ENCODE results near the gene STX19.
"Not testable (repeated sequence)": the region's sequence is repeated elsewhere in the genome, so short reads cannot be mapped to it uniquely, and the experiment has no call there.

The STX19 gene

DNA sequence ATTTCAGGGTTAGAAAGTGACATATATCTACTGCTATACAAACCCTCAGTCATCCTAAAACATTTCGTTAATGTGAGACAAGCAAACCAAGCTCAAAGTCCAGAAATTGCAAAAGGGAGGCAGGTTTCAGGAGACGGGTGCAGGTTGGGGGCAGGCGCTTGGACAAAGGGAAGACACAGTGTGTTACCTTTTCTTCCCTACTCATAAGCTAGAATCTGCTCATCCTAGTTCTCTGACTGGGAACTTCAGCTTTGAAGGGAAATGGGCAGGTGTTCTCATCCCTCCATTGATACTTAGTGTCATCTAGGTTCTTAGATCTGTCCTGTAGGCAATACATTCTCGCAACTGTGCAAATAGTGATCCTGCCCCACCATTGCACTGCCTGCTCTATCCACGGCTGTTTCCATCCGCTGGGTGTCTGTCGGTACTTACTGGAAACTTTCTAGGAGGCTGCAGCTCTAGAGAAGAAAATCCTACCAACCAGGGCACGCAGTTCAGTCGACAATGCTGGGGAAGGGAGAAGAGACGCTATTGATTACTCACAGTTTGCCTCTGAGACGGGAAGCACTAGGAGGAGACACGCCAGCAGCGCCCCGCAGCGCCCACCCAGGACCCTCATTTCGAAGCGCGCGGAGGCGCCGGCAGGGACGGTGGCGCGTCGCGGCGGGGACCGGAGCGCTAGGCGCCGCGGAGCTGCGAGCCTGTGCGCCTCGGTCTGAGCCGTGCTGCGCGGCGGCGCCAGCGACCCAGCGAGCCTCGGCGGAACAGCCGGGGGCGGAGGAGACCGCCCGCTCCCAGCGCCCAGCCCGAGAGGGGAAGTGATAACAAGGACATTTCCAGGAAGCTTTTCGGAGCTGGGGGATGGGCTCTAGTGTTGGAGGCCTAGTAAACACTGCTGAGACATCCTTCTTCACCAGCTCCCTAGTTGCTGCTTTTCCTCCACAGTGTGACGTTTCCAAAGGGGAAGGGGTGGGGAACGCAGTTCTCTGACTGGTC is 55.0 kb downstream of the STX19 start, which contains the start of gene PROS1:
TSS of gene PROS1 (minus strand) at position 766 of the 996 bp plus-strand sequence. CDS start at position 619, 147 bp downstream.
- DNase-seq (ENCODE audit: low read depth in 2 of 2), result peak; percentile 44 to 47

DNA sequence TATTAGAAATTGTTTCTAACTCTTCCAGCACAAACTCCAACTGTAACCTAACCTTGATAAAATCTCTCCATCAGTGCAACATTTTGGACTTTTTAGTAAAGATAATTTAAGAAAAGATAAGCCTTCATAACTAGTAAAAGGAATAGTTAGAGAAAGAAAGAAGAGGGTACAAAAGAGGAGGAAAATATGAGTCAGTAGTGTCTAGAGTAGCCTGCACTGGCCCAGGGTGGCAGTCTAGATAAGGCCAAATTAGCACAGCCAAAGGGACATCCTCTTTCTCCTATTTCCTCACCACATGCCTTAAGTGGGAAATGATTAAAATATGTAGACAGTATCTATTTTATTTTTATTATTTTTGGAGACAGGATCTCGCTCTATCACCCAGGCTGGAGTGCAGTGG is 58.4 kb downstream of the STX19 start:
- DNase-seq (ENCODE audit: low read depth in 2 of 2), result no peak

DNA sequence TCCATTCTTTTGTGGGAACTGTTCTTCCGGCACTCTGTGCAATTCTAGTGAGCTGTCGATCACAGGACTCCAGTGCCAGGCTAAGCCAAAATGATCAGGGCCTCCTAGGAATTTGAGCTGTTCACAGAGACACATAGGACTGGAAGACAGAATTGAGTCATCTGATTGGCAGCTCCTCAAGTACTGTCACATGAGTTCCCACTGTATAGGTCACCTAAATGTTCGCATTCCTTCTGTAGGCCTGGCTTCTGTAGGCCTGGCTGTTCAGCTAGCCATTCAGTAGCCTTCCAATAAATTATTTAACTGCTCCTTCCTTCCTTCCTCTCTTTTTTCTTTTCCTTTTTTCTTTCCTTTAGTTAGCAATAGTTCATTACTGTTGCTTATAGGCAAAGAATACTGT is 59.0 kb downstream of the STX19 start:
- no peak for DNase-seq (ENCODE audit: low read depth in 2 of 2)

DNA sequence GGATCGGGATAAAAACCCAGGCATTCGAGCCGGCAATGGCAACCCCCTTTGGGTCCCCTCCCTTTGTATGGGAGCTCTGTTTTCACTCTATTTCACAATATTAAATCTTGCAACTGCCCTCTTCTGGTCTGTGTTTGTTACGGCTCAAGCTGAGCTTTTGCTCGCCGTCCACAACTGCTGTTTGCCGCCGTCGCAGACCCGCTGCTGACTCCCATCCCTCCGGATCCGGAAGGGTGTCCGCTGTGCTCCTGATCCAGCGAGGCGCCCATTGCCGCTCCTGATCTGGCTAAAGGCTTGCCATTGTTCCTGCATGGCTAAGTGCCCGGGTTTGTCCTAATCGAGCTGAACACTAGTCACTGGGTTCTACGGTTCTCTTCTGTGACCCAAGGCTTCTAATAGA is 63.3 kb downstream of the STX19 start:
- DNase-seq (ENCODE audit: low read depth in 2 of 2), result not testable (repeated sequence)

All from fibroblast of skin of left biceps (primary cell).